Caco-2 (cell line): ENCODE measurements around the gene ARHGEF12. TPM values are rescaled to one million over a fixed set of nuclear protein-coding genes. Genes with fewer than 3 reads are reported as not detected.

Experiments
- BruUV-seq: library from RNA; stranded (reverse); fragments of 400-500 nt; replicated peaks from 2 replicates; lab custom pipeline; 2021; lab: Mats Ljungman, UMichigan
- CTCF ChIA-PET: fragments of 300-600 bp; sonication (Branson Sonifier 250); formaldehyde crosslinking; loops from one replicate; lab custom pipeline; 2022; ENCODE audit warnings: antibody characterized with exemption; lab: Charles Lee
- POLR2A ChIA-PET: fragments of 300-600 bp; sonication (Branson Sonifier 250); formaldehyde crosslinking; loops from one replicate; lab custom pipeline; 2022; ENCODE audit warnings: antibody characterized with exemption; lab: Charles Lee
- DNase-seq, 2 experiments: peaks; one replicate each; pipeline versions ENCODE4 v3.0.0 to v3.0.0-alpha.2; 2020 to 2022
- H3K27me3 ChIP-seq: replicated peaks from 2 replicates; pipeline ENCODE4 v1.6.0; 2011; ENCODE audit warnings: low read length; ENCODE audit not compliant: control insufficient read depth, insufficient read depth
- H3K36me3 ChIP-seq: 2 replicates; pipeline ENCODE4 v1.5.1; 2011; ENCODE audit warnings: low read length; ENCODE audit not compliant: control insufficient read depth, insufficient read depth
- H3K4me1 ChIP-seq: fragments of 250-450 bp; sonication (Bioruptor Pico); 2 replicates; pipeline ENCODE4 v1.5.1; 2020; ENCODE audit warnings: mild to moderate bottlenecking
- H3K4me3 ChIP-seq: 2 replicates; pipeline ENCODE4 v1.5.1; 2011; ENCODE audit warnings: low read depth, mild to moderate bottlenecking, control low read depth, low read length
- H3K9me3 ChIP-seq: fragments of 250-450 bp; sonication (Bioruptor Pico); 2 replicates; pipeline ENCODE4 v1.5.1; 2020; ENCODE audit warnings: mild to moderate bottlenecking, moderate library complexity
- H3K27ac Mint-ChIP-seq: one replicate; pipeline ENCODE4 v1.8.0; 2022; ENCODE audit warnings: mixed read lengths; ENCODE audit not compliant: unreplicated experiment
- H3K27me3 Mint-ChIP-seq: one replicate; pipeline ENCODE4 v1.8.0; 2022; ENCODE audit warnings: mixed read lengths; ENCODE audit not compliant: insufficient read depth, unreplicated experiment
- H3K36me3 Mint-ChIP-seq: one replicate; pipeline ENCODE4 v1.8.0; 2022; ENCODE audit warnings: mild to moderate bottlenecking, mixed read lengths; ENCODE audit not compliant: insufficient read depth, unreplicated experiment
- H3K4me1 Mint-ChIP-seq: one replicate; pipeline ENCODE4 v1.8.0; 2022; ENCODE audit warnings: low read depth, mixed read lengths; ENCODE audit not compliant: unreplicated experiment
- H3K4me3 Mint-ChIP-seq: one replicate; pipeline ENCODE4 v1.8.0; 2022; ENCODE audit warnings: mild to moderate bottlenecking, moderate library complexity, mixed read lengths; ENCODE audit not compliant: unreplicated experiment
- H3K9me3 Mint-ChIP-seq: one replicate; pipeline ENCODE4 v1.8.0; 2022; ENCODE audit warnings: mixed read lengths; ENCODE audit not compliant: unreplicated experiment
- CTCF ChIP-seq, 2 experiments: fragments of 200-600 bp in 1 of 2; IDR thresholded peaks; 1 replicate in 1 of 2; 2 replicates in 1 of 2; pipeline versions ENCODE4 v1.5.1 to v1.8.0; 2011 to 2022; ENCODE audit warnings: antibody characterized with exemption in 1 of 2, control low read depth in 1 of 2, inconsistent platforms in 1 of 2, low read depth in 1 of 2, low read length in 1 of 2, mild to moderate bottlenecking in 1 of 2, moderate library complexity in 1 of 2; ENCODE audit not compliant: insufficient read depth in 1 of 2, severe bottlenecking in 1 of 2, unreplicated experiment in 1 of 2
- intact Hi-C: fragments of 100-400 bp; cut with micrococcal nuclease; formaldehyde crosslinking; loops from one replicate; pipeline ENCODE4 v1.10.0; 2022; ENCODE audit not compliant: unreplicated experiment
- total RNA-seq: library from RNA; stranded (reverse); gene quantifications from 2 replicates; pipeline ENCODE4 v1.2.3, GENCODE V29; 2022

The ARHGEF12 gene
- total RNA-seq, 1 experiment from 2014 or later, result 89.3 TPM

- no peak overlapping the region for H3K4me3 ChIP-seq
- Mint-ChIP-seq H3K4me3 (no peak overlapping the region), H3K27ac (no peak overlapping the region), H3K27me3 (peaks cover 28% of the 10 kb centered on the region), H3K4me1 (no peaks in the 10 kb centered on the region), H3K9me3 (no peaks in the 10 kb centered on the region), H3K36me3 (no peaks in the 10 kb centered on the region)
- ChIA-PET CTCF (interaction anchor here (1.3 kb wide), 1 partner anchor 9 kb away, joined by 8 read pairs; no protein-coding TSS in a partner anchor), POLR2A (no interaction called here)
- H3K36me3 ChIP-seq, result no peaks in the 10 kb centered on the region
- H3K27me3 ChIP-seq, result peaks cover 4% of the 10 kb centered on the region
- H3K4me1 ChIP-seq, result no peaks in the 10 kb centered on the region
- BruUV-seq, result no TSS peak
- intact Hi-C loops, result no loop called here
- no peaks in the 10 kb centered on the region for H3K9me3 ChIP-seq
- no peak for TF ChIP-seq CTCF (IDR thresholded peaks at IDR 0.05; ENCODE audit: insufficient read depth in 1 of 2, low read depth in 1 of 2, low read length in 1 of 2, severe bottlenecking in 1 of 2, unreplicated experiment in 1 of 2)
- DNase-seq, result no peak
Observed at GRCh38 chr11:120294096-120294495, 42.1 kb upstream of the ARHGEF12 start.

- Mint-ChIP-seq H3K4me1 (no peaks in the 10 kb centered on the region), H3K27ac (no peak overlapping the region), H3K36me3 (no peaks in the 10 kb centered on the region), H3K9me3 (no peaks in the 10 kb centered on the region), H3K27me3 (peaks cover 22% of the 10 kb centered on the region), H3K4me3 (no peak overlapping the region)
- H3K27me3 ChIP-seq, result peaks cover 4% of the 10 kb centered on the region
- POLR2A ChIA-PET, result no interaction called here
- H3K36me3 ChIP-seq, result no peaks in the 10 kb centered on the region
- no TSS peak for BruUV-seq
- H3K9me3 ChIP-seq, result no peaks in the 10 kb centered on the region
- CTCF ChIA-PET, result interaction anchor here (1.3 kb wide), 1 partner anchor 8 kb away, joined by 8 read pairs; no protein-coding TSS in a partner anchor
- intact Hi-C loops, result no loop called here
- no peak for TF ChIP-seq CTCF (IDR thresholded peaks at IDR 0.05; ENCODE audit: insufficient read depth in 1 of 2, low read depth in 1 of 2, low read length in 1 of 2, severe bottlenecking in 1 of 2, unreplicated experiment in 1 of 2)
- no peak overlapping the region for H3K4me3 ChIP-seq
- no peak for DNase-seq
- no peaks in the 10 kb centered on the region for H3K4me1 ChIP-seq
Observed at GRCh38 chr11:120295099-120295498, 41.1 kb upstream of the ARHGEF12 start.

- Mint-ChIP-seq H3K4me3 (no peak overlapping the region), H3K9me3 (no peaks in the 10 kb centered on the region), H3K27me3 (peaks cover 19% of the 10 kb centered on the region), H3K36me3 (no peaks in the 10 kb centered on the region), H3K4me1 (no peaks in the 10 kb centered on the region), H3K27ac (no peak overlapping the region)
- no TSS peak for BruUV-seq
- DNase-seq, result no peak
- Histone ChIP-seq H3K36me3 (no peaks in the 10 kb centered on the region), H3K4me3 (no peak overlapping the region), H3K9me3 (no peaks in the 10 kb centered on the region), H3K4me1 (no peaks in the 10 kb centered on the region), H3K27me3 (peaks cover 4% of the 10 kb centered on the region)
- ChIA-PET CTCF (interaction anchor here (12.0 kb wide), 1 partner anchor 62 kb away, joined by 246 read pairs; the partner anchor contains the start of gene POU2F3), POLR2A (no interaction called here)
- TF ChIP-seq CTCF (IDR thresholded peaks at IDR 0.05; ENCODE audit: insufficient read depth in 1 of 2, low read depth in 1 of 2, low read length in 1 of 2, severe bottlenecking in 1 of 2, unreplicated experiment in 1 of 2), result no peak
- intact Hi-C loops, result no loop called here
Observed at GRCh38 chr11:120296554-120296953, 39.7 kb upstream of the ARHGEF12 start.
